CD8-positive, alpha-beta memory T cell (primary cell): ENCODE data around the gene VPS45. TPM values are rescaled to one million over a fixed set of nuclear protein-coding genes. Genes with fewer than 3 reads are reported as not detected.

Experiments
- polyA plus RNA-seq: library from polyadenylated mRNA; unstranded; fragments of 300-500 nt; fragmentation: Illumina TruSeq; gene quantifications from one replicate; pipeline ENCODE4 v1.2.3, GENCODE V29; 2021
- total RNA-seq, 2 experiments: library from RNA; stranded (reverse); gene quantifications; one replicate each; pipeline ENCODE4 v1.2.3, GENCODE V29; 2021

VPS45 gene
- total and polyA plus RNA-seq, 3 experiments from 2014 or later = 26.3 to 33.6 (median 27.5) TPM

Other genes starting within 250 kb of the VPS45 start
- 10 to 100 TPM; 27.3 to 28.4 TPM for gene BOLA1, start 168.2 kb upstream of the VPS45 start, total RNA-seq
- gene BOLA1, start 168.2 kb upstream of the VPS45 start, polyA plus RNA-seq = 31.6 TPM
- 1 to 10 TPM; 5.6 to 6.0 TPM for gene SV2A, start 149.9 kb upstream of the VPS45 start, total RNA-seq
- 2.9 TPM for gene SV2A, start 149.9 kb upstream of the VPS45 start, polyA plus RNA-seq
- 100 to 1,000 TPM; 111 to 124 TPM for gene SF3B4, start 140.0 kb upstream of the VPS45 start, total RNA-seq
- gene SF3B4, start 140.0 kb upstream of the VPS45 start, polyA plus RNA-seq = 112 TPM
- 1 to 10 TPM; 1.6 to 1.9 TPM for gene MTMR11, start 130.9 kb upstream of the VPS45 start, total RNA-seq
- gene MTMR11, start 130.9 kb upstream of the VPS45 start, polyA plus RNA-seq = 0.14 TPM
- 10 to 100 TPM; 39.7 to 41.0 TPM for gene OTUD7B, start 57.0 kb upstream of the VPS45 start, total RNA-seq
- gene OTUD7B, start 57.0 kb upstream of the VPS45 start, polyA plus RNA-seq = 1.9 TPM
- gene PLEKHO1, start 82.1 kb downstream of the VPS45 start, total RNA-seq = 10 to 100 TPM; 44.9 to 47.2 TPM
- 47.3 TPM for gene PLEKHO1, start 82.1 kb downstream of the VPS45 start, polyA plus RNA-seq
- 100 to 1,000 TPM; 154 TPM for gene ANP32E, start 168.3 kb downstream of the VPS45 start, total RNA-seq
- gene ANP32E, start 168.3 kb downstream of the VPS45 start, polyA plus RNA-seq = 57.9 TPM
- gene CA14, start 190.0 kb downstream of the VPS45 start, total RNA-seq = not detected
- gene CA14, start 190.0 kb downstream of the VPS45 start, polyA plus RNA-seq = 0.20 TPM
- gene APH1A, start 201.2 kb downstream of the VPS45 start, total RNA-seq = 100 to 1,000 TPM; 139 to 140 TPM
- 63.4 TPM for gene APH1A, start 201.2 kb downstream of the VPS45 start, polyA plus RNA-seq
- gene C1orf54, start 205.0 kb downstream of the VPS45 start, total RNA-seq = under 1 TPM; 0.60 to 0.61 TPM
- 4.0 TPM for gene C1orf54, start 205.0 kb downstream of the VPS45 start, polyA plus RNA-seq
- gene CIART, start 214.8 kb downstream of the VPS45 start, total RNA-seq = 1 to 10 TPM in 1 of 2 experiments, under 1 TPM in 1; 0.81 to 1.7 TPM
- 0.60 TPM for gene CIART, start 214.8 kb downstream of the VPS45 start, polyA plus RNA-seq
- gene MRPS21, start 226.1 kb downstream of the VPS45 start, total RNA-seq = 10 to 100 TPM; 76.9 to 81.0 TPM
- 80.1 TPM for gene MRPS21, start 226.1 kb downstream of the VPS45 start, polyA plus RNA-seq